A673 (cell line): ENCODE results near the gene PAK1.

Experiments
- EZH2 ChIP-seq: fragments of 200-600 bp; sonication (generic); IDR thresholded peaks from 2 replicates; pipeline ENCODE4 v1.6.1; 2017; ENCODE audit warnings: borderline replicate concordance, low read depth, mild to moderate bottlenecking, mixed read lengths, antibody characterized with exemption, low read length; ENCODE audit not compliant: poor library complexity, severe bottlenecking
- TF ChIP-seq, protein P1 (sequence below): fragments of 300-800, 200-600 bp; sonication (generic); conservative IDR thresholded peaks from 2 replicates; pipeline ENCODE4 v1.5.1; 2017; ENCODE audit warnings: low read depth, mild to moderate bottlenecking, antibody characterized with exemption, low read length, moderate library complexity, mixed read lengths

DNA sequence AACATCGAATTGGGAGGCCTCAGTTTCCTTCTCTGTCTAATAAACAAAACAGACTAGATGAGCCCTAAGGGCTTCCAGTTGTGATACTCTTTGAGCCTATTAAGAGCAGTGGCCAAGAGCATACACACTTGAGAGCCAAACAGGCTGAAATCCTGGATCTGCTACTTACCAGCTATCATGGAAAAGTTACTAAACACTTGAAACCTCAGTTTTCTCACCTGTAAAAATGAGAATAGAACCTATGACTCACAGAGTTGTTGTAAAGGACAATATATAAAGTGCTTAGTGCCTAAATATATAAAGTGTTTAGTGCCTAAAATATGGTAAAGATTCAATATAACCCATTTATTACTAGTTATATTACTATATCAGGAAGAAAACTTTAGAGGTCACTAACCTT is 148.7 kb downstream of the PAK1 start:
- TF ChIP-seq, protein P1, sequence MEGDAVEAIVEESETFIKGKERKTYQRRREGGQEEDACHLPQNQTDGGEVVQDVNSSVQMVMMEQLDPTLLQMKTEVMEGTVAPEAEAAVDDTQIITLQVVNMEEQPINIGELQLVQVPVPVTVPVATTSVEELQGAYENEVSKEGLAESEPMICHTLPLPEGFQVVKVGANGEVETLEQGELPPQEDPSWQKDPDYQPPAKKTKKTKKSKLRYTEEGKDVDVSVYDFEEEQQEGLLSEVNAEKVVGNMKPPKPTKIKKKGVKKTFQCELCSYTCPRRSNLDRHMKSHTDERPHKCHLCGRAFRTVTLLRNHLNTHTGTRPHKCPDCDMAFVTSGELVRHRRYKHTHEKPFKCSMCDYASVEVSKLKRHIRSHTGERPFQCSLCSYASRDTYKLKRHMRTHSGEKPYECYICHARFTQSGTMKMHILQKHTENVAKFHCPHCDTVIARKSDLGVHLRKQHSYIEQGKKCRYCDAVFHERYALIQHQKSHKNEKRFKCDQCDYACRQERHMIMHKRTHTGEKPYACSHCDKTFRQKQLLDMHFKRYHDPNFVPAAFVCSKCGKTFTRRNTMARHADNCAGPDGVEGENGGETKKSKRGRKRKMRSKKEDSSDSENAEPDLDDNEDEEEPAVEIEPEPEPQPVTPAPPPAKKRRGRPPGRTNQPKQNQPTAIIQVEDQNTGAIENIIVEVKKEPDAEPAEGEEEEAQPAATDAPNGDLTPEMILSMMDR: no peak
- no peak for TF ChIP-seq EZH2
